CD4-positive, alpha-beta T cell treated with Interleukin-4 for 1 hour (primary cell): ENCODE data around the gene ZBTB6.
"Not testable (repeated sequence)": the region's sequence is repeated elsewhere in the genome, so short reads cannot be mapped to it uniquely, and the experiment has no call there.

Source experiments
- DNase-seq, 2 donors: peaks; one replicate each; pipeline ENCODE4 v3.0.0-alpha.2; 2020 to 2022

Gene ZBTB6

DNA sequence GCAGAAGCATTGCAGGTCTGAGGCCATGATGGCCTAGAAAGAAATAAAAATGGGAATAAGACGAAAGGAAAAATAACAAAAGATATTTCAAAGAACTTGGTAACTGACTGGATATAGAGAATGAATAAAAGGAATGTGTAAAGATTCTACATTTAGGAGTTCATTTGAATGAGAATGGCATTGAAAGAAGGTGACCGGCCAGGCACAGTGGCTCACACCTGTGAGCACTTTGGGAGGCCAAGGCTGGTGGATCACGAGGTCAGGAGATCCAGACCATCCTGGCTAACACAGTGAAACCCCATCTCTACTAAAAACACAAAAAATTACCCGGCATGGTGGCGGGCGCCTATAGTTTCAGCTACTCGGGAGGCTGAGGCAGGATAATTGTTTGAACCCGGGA lies 9.6 kb upstream of the ZBTB6 start:
- DNase-seq = no peak

DNA sequence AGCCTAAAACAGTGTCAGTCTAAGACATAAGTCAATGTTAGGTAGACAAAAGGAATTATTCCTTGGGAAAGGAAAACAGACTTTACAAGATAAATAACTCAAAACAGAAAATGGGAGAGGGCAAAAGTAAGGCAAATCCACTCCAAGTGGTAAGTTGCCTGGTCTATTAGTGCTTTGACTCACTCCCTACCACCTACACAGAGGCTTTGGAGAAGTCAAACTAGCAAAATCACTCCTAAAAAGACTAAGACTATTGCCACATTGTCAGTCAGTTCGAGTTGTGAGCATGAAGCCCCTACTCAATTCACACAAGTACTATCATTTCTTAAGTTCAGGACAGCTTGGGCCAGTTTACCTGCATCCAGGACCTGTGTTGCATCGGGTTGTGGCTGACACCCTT lies 5.2 kb upstream of the ZBTB6 start:
- no peak for DNase-seq

DNA sequence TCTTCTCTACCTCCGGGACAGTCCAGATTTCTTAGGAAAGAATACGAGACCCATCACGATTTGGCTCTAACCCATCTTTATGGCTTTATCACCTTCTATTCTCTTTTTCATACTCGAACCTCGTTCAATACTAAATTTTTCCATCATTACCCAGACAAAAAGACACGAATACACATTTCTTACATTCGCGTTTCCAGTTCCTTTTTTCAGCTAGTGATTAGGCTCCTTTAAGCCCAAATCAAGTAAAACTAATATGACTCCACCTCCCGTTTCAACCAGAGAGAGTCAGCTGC lies 506 bp downstream of the ZBTB6 start:
- DNase-seq = no peak

DNA sequence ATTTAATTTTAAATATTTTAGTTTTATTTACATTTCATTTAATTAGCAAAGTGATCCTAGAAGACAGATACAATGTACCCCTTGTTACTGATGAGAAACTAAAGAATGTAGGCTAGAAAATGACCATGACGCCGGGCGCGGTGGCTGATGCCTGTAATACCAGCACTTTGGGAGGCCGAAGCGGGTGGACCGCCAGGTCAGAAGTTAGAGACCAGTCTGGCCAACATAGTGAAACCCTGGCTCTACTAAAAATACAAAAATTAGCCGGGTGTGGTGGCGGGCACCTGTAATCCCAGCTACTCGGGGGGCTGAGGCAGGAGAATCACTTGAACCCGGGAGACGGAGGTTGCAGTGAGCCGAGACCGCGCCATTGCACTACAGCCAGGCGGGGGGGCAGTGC lies 7.0 kb downstream of the ZBTB6 start:
- not testable (repeated sequence) for DNase-seq

DNA sequence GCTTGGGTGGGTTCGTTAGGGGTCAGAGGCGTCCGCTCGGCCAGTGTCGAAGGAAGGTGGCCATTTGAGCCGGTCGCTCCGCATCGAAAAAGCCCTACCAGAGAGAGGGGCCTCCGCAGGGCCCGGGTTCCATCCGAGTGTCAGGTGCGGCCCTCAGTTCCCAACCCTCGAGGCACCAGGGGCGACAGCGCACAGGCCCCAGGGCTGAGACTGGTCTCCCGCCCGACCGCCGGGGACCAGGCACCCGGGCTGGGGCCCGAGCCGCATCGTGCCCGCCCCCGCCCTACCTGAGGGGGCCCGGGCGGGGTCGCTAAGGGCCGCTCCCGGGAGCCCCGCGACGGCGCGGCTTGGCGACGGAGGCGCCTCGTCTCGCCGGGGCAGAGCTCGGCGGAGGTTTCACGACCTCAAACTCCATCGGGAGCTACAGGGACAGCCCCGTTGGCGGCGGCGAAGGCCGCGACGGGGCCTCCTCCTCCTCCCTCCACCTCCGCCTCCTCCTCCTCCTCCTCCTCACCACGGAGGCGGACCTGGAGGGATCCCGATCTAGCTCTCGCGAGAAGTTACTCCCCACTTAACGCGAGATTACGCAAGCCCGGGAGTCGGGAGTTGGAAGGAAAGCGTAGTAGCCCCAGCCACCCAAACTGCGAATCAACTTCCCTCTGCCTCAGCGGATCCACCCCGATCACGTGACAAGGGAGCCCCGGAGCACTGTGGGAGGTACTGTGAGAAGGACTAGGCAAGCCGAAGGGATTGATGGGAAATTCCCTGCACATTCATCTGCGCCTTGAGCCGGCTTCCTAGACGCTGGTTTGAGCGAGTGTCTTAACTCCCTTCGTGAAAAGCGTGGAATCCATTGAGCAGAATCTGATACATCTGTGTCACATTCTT lies 8.1 kb downstream of the ZBTB6 start, which contains the start of gene RC3H2:
Gene RC3H2 (minus strand): TSS at position 537 of the 888 bp plus-strand sequence. CDS start 7,850 bp downstream, outside the sequence.
- peak; percentile 99 for DNase-seq

DNA sequence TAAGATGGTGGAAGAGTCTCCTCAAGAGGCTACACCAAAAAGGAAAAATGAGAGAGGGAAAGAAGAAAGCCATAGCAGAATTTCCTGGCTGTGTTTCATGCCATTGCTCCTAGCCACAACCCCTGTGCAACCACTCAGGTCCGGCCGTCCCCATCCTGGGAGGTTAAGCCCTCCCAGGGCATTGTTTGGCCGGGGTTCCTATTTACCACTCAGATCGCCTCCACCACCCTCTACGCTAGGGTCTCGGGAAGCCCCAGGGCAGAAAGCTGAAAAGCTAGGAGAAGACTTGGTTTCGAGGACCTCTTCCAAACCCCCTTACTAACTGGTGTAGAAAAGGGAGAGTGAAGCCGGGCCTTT lies 8.7 kb downstream of the ZBTB6 start:
- peak; percentile 16 to 36 for DNase-seq

DNA sequence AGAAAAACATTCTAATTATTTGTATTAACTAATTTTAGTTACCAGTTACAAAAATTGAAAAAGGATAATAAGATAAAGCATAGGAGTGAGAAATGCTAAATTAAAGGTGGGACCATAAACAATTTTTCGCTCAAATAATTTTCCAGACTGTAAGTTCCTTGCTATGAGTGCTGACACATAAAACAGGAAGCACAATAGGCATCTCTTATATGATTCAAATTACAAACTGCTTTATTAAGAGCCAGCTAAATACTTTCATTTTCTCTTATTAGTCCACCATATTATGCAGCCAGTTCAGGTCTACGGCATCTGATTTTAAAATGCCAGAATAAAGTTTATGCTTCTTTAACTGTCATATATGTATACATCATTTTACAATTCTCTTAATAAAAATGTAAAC lies 12.3 kb downstream of the ZBTB6 start:
- peak in 1 of 2 donors; percentile 63 for DNase-seq

DNA sequence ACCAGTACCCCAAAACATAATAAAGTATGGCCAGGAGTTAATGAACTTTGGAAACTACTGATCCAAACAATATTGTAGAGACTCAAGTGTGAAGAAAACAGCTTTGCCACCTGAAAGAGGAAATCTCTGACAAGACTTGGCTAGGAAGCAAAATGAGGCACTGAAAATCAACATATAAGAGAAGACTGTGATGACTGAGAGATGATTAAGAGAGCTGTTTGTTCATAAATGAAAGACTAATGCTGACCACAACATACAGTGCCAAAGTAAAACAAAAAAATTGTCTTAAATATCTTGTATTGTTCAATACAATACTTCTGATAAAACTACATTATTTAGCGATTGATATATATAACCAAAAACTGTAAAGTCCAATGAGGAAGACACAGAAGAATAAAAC lies 15.2 kb downstream of the ZBTB6 start:
- DNase-seq = no peak

DNA sequence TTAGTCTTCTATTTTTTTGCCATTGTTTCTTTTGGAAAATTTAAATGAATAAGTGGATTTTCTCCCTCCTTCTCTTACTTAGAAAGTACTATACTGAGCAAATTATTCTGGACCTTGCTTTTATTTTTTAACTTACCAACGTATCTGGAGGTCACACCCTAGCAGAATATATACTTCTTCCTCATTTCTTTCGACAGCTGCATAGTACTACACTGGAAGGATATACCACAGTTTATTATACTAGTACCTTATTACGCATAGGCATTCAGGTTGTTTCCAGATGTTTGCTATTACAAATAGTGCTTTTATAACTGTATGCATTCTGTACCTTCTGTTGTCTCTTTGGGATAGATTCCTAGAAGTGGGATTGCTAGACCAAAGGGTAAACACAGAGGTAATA lies 24.6 kb downstream of the ZBTB6 start:
- DNase-seq = no peak

DNA sequence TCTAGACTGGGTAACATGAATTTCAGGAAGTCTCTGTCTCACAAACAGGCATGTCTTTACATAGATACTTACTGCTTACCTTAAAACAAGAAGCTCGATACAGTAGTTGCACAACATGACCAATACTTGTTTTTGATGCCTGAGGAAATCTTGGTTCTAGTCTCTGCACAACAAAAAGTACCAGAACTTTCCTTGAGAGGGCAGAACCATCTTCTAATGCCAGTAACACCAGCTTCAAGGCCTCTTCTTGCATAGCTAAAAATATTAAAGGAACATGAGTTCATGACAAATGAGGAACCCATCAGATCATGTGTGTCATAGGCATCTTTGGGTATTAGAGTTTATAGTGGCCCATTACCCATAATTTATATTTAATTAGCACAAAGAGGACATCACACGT lies 30.0 kb downstream of the ZBTB6 start:
- DNase-seq = no peak

DNA sequence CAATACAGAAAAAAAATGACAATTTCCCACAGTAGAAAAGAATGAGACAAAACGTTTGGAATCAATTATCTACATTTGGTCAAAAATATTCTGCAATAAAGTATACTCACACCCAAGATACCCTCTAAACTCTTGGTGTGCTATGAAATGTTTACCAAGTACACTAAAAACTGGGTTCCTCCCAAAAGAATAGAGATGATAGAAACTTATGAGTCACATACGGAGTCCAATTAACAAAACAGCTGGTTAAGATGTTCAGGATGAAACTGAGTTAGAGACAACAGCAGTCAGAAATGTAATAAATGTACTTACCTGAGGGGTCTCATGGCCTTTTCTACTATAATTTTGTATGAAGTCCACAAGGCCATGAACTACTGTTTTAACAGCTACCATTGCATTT lies 33.7 kb downstream of the ZBTB6 start:
- no peak for DNase-seq

DNA sequence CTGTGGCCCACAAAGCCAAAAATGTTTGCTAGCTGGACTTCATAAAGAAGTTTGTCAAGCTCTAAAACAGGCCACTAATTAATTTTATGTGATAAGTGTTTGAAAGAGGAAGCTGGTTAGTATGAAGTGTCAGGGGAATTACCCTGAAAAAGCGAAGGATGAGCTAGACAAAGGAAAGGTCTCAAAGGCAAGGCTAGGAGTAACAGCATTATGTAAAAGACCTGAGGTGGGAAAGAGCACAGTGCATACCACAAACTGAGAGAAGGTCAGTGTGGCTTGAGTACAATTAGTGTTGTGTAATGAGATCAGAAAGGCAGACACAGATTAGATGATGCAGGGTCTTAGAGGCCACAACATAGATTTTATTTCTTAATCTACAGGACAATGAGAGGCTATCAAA lies 37.6 kb downstream of the ZBTB6 start:
- no peak for DNase-seq

DNA sequence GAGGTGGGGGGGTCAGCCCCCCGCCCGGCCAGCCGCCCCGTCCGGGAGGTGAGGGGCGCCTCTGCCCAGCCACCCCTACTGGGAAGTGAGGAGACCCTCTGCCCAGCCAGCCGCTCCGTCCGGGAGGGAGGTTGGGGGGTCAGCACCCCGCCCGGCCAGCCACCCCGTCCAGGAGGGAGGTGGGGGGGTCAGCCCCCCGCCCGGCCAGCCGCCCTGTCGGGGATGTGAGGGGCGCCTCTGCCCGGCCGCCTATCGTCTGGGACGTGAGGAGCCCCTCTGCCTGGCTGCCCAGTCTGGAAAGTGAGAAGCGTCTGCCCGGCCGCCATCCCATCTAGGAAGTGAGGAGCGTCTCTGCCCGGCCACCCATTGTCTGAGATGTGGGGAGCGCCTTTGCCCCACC lies 45.8 kb downstream of the ZBTB6 start:
- DNase-seq = not testable (repeated sequence)

DNA sequence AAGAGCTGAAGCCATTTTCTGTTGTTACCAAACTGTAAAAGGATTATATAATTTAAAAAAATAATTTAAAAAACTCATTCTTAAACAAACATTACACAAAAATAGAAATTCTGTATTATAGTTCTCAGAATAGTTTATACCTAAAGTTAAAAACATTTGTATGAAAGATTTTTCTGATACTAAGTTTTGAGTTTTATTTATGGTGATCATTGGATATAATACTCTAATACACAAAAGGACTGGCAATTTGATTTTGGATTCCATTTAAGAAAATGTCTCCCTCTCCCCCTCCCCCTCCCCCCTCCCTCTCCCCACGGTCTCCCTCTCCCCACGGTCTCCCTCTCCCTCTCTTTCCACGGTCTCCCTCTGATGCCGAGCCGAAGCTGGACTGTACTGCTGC lies 47.0 kb downstream of the ZBTB6 start:
- no peak for DNase-seq

DNA sequence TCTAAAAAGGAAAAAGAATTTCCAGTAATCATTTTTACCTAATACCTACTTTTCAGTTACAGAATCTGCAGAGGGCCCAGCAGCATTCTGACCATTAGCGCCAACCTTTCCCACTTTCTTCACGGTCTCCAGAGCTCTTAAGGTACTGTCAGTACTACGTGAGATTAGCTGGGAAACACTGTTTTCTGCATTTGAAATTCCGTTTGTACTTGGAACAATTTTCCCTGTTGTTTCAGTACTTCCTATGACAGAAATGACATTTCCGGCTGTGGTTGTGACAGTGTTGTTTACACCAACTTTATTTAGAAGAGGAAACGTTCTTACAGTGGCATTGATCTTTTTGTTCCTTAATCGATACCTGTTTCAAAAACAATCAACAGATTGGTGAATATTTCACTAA lies 47.8 kb downstream of the ZBTB6 start:
- DNase-seq = no peak

DNA sequence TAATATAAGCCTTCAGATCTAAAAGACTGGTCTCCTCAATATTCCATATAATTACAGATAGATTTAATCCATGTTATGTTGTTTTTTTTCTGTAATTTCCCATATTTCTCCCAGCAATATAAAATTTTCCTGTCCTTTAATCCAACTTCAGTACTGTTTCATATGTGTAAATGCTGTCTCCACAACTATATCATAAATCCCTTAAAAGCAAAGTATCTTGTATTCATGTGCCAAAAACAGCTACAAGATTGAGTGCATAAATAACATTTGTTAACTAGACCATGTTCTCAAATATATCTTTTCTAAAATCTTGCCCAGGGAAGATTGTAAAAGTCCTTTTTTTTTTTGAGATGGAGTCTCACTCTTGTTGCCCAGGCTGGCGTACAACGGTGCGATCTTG lies 49.7 kb downstream of the ZBTB6 start:
- no peak for DNase-seq

DNA sequence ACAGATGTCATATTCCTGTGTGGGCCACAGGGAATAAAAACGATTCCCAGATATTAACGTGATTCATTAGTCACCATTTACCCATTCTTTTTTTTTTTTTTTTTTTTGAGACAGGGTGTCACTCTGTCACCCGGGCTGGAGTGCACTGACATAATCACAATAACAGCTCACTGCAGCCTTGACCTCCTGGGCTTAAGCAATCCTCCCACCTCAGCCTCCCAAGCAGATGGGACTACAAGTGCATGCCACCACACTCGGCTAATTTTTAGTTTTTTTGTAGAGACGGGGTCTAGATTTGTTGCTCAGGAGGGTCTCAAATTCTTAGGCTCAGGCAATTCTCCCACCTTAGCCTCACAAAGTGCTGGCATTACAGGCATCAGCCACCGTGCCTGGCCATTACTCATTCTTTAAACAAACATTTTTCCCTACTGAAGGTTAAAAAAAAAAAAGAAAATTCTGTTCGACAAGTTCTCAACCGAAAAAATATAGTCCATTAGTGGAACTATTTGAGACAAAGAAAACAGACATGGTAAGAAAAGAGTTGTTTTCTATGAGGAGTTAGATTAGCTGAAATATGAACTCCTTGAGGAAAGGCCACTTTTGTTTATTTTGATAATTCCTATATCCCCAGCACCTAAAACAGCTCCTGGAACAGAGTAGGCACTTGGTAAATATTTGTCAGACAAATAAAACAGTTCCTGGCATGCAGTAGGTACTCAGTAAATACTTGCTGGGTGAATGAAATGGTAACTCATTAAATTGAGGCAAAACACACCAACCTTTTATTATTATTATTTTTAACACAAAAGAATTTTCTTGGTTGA lies 52.6 kb downstream of the ZBTB6 start:
- DNase-seq = no peak
